ENCODE results near the gene LRRN2.
"Not testable (repeated sequence)": the region's sequence is repeated elsewhere in the genome, so short reads cannot be mapped to it uniquely, and the experiment has no call there.

Gene LRRN2

DNA sequence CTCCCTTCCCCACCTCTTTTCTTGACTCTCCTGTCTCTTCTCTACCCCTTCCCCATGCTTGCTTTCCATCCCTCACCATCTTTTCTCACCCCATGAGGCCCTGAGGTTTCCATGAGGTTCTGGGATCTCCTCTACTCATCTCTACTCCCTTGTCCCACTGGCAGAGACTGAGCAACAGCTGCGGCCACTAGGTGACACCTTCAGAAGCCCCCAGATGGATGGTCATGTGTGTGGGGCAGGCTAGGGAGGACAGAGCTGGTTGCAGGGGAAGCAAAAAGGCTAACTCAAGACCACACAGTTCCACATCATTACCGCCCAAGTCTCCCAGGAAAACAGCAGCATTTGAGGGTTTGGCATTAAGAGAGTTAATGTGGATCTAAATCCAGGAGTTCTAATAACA is 45.0 kb downstream of the LRRN2 start:
- no peak for DNase-seq (ENCODE audit: low read depth, low spot score)
- ChIA-PET CTCF (interaction anchor here (0.7 kb wide), 1 partner anchor 166 kb away, joined by 3 read pairs; no protein-coding TSS in a partner anchor), POLR2A (no interaction called here)
- TF ChIP-seq, protein P1, sequence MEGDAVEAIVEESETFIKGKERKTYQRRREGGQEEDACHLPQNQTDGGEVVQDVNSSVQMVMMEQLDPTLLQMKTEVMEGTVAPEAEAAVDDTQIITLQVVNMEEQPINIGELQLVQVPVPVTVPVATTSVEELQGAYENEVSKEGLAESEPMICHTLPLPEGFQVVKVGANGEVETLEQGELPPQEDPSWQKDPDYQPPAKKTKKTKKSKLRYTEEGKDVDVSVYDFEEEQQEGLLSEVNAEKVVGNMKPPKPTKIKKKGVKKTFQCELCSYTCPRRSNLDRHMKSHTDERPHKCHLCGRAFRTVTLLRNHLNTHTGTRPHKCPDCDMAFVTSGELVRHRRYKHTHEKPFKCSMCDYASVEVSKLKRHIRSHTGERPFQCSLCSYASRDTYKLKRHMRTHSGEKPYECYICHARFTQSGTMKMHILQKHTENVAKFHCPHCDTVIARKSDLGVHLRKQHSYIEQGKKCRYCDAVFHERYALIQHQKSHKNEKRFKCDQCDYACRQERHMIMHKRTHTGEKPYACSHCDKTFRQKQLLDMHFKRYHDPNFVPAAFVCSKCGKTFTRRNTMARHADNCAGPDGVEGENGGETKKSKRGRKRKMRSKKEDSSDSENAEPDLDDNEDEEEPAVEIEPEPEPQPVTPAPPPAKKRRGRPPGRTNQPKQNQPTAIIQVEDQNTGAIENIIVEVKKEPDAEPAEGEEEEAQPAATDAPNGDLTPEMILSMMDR (IDR thresholded peaks at IDR 0.05; ENCODE audit: insufficient read depth, low read length, missing control alignments) = no peak
- no peak overlapping the region for H3K4me3 ChIP-seq (ENCODE audit: low read depth, low read length)

GRCh38 chr1:204634260-204634910 is 51.2 kb downstream of the LRRN2 start:
- POLR2A ChIA-PET = no interaction called here
- TF ChIP-seq, protein P1 (IDR thresholded peaks at IDR 0.05; ENCODE audit: insufficient read depth, low read length, missing control alignments) = no peak
- DNase-seq (ENCODE audit: low read depth, low spot score) = no peak
- no peak overlapping the region for H3K4me3 ChIP-seq (ENCODE audit: low read depth, low read length)
- CTCF ChIA-PET = interaction anchor here (1.0 to 1.1 kb wide), 2 partner anchors 20 to 112 kb away, joined by 3 to 5 read pairs; no protein-coding TSS in a partner anchor

- ChIA-PET CTCF (interaction anchor here (1.0 kb wide), 1 partner anchor 19 kb away, joined by 5 read pairs; no protein-coding TSS in a partner anchor), POLR2A (no interaction called here)
- DNase-seq (ENCODE audit: low read depth, low spot score) = no peak
- TF ChIP-seq, protein P1 (IDR thresholded peaks at IDR 0.05; ENCODE audit: insufficient read depth, low read length, missing control alignments) = no peak
- no peak overlapping the region for H3K4me3 ChIP-seq (ENCODE audit: low read depth, low read length)
Measured at GRCh38 chr1:204633665-204634064, 51.9 kb downstream of the LRRN2 start.

DNA sequence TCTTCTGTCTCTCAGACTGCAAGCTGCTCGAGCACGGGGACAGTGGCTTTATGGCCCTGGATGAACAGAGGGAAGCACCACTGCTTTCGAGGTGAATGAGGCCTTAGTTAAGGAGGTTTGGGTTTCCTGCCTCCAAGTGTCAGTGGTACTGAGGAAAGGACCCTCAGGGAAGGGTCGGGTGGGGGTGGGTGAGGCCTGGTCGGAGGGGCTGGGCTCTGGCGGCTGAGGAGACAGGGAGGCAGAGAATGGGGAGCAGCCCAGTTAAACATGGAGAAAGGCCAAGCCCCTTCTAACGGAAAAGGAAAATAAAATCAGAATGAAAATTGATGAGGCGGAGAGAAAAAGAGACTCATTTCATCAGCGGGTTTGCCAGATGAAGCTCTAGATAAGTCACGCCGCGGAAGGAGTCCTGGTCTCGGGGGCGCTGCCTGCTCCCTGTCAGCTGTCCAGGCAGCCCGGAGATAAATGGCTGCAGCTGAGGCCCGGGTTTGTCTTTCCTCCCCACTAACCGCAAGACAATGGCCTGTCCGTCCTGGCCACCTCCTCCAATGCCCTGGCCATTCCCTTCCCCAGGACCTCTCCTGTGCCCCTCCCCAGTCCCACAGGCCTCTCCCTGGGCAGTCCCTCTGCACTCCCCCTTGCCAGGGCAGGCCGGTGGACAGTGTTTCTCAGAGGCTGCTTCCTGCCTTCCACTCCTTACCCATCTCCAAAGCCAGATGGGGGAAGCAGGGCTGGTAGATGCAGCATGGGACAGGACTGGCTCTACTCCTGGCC is 55.2 kb downstream of the LRRN2 start:
- H3K4me3 ChIP-seq (ENCODE audit: low read depth, low read length) = no peak overlapping the region
- ChIA-PET CTCF (no interaction called here), POLR2A (no interaction called here)
- TF ChIP-seq, protein P1 (IDR thresholded peaks at IDR 0.05; ENCODE audit: insufficient read depth, low read length, missing control alignments) = no peak
- no peak for DNase-seq (ENCODE audit: low read depth, low spot score)

DNA sequence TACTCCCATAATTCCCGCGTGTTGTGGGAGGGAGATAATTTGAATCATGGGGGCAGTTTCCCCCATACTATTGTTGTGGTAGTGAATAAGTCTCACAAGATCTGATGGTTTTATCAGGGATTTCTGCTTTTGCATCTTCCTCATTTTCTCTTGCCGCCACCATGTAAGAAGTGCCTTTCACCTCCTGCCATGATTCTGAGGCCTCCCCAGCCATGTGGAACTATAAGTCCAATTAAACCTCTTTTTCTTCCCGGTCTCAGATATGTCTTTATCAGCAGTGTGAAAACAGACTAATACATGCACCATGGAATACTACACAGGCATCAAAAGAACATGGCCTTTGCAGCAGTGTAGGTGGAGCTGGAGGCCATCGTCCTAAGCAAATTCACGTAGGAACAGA is 56.1 kb downstream of the LRRN2 start:
- DNase-seq (ENCODE audit: low read depth, low spot score); CTCF ChIA-PET; POLR2A ChIA-PET: not testable (repeated sequence)

DNA sequence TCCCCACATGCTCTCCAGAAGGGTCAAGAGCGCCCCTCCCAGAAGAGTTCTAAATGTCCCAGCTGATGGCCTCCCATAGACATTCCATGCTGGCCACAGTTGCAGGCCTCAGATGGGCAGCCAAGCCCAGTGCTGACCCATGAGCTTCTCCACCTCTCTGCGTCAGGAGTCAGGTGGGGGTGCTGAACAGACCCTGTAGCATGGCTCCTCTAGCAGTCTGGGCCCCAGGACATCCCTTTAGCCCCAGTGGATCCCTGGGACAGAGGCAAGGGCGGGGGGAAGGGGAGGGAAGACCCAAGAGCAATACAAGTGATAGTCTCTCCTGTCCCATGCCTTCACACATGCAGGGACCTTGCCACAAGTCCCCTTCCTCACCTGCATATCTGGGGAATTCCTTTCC is 56.7 kb downstream of the LRRN2 start:
- ChIA-PET POLR2A (no interaction called here), CTCF (interaction anchor here (0.6 to 1.9 kb wide), 2 partner anchors 13 to 18 kb away, joined by 3 to 9 read pairs; no protein-coding TSS in a partner anchor)
- TF ChIP-seq, protein P1 (IDR thresholded peaks at IDR 0.05; ENCODE audit: insufficient read depth, low read length, missing control alignments) = no peak
- no peak for DNase-seq (ENCODE audit: low read depth, low spot score)
- no peak overlapping the region for H3K4me3 ChIP-seq (ENCODE audit: low read depth, low read length)

More for the DNA sequence above, 56.1 kb downstream of the LRRN2 start:
- not testable (repeated sequence) for H3K4me3 ChIP-seq (ENCODE audit: low read depth, low read length)

Measured in AG04449 (cell line).